Glutamatergic neuron (in vitro differentiated cells): ENCODE results near the gene RIC8B. TPM values are rescaled to one million over a fixed set of nuclear protein-coding genes. Genes with fewer than 3 reads are reported as not detected.
"Not testable (repeated sequence)": the region's sequence is repeated elsewhere in the genome, so short reads cannot be mapped to it uniquely, and the experiment has no call there.

Experiments
- DNase-seq: peaks from one replicate; pipeline ENCODE4 v3.0.0; 2022
- H3K27ac Mint-ChIP-seq: one replicate; pipeline ENCODE4 v1.8.0; 2020; ENCODE audit warnings: mild to moderate bottlenecking, mixed read lengths, inconsistent platforms; ENCODE audit not compliant: unreplicated experiment
- H3K27me3 Mint-ChIP-seq: one replicate; pipeline ENCODE4 v1.8.0; 2020; ENCODE audit warnings: mild to moderate bottlenecking, moderate library complexity, mixed read lengths, inconsistent platforms; ENCODE audit not compliant: unreplicated experiment
- H3K36me3 Mint-ChIP-seq: one replicate; pipeline ENCODE4 v1.8.0; 2020; ENCODE audit warnings: mild to moderate bottlenecking, mixed read lengths, inconsistent platforms; ENCODE audit not compliant: unreplicated experiment
- H3K4me1 Mint-ChIP-seq: one replicate; pipeline ENCODE4 v1.8.0; 2020; ENCODE audit warnings: mild to moderate bottlenecking, low read depth, mixed read lengths, inconsistent platforms; ENCODE audit not compliant: unreplicated experiment
- H3K4me3 Mint-ChIP-seq: one replicate; pipeline ENCODE4 v1.8.0; 2020; ENCODE audit warnings: mild to moderate bottlenecking, mixed read lengths, inconsistent platforms; ENCODE audit not compliant: unreplicated experiment
- H3K9me3 Mint-ChIP-seq: one replicate; pipeline ENCODE4 v1.8.0; 2020; ENCODE audit warnings: mild to moderate bottlenecking, moderate library complexity, mixed read lengths, inconsistent platforms; ENCODE audit not compliant: unreplicated experiment
- CTCF ChIP-seq: fragments of 200-600 bp; sonication (generic); IDR thresholded peaks from one replicate; pipeline ENCODE4 v1.5.0; 2021; ENCODE audit not compliant: partially characterized antibody, unreplicated experiment
- long read RNA-seq: library from polyadenylated mRNA; unstranded; transcript quantifications from one replicate; pipeline ENCODE4 v2.0.0, GENCODE V29; 2020; ENCODE audit not compliant: unreplicated experiment
- total RNA-seq: library from RNA; stranded (reverse); fragmentation: NEBNext Ultra II Directional; extraction: Animal tissue kit (Norgen Biotek cat#: 25700); gene quantifications from one replicate; pipeline ENCODE4 v1.2.1, GENCODE V29; 2021; ENCODE audit not compliant: unreplicated experiment

RIC8B gene
- 21.3 TPM for total RNA-seq
- long read RNA-seq, partial matches to known transcripts, result 1 of 5 reads
- long read RNA-seq, other reads (novel, unspliced or antisense), result 1 of 5 reads

GRCh38 chr12:106774005-106774807, at the start of gene RIC8B:
RIC8B (plus strand) TSS chr12:106774682; CDS start chr12:106774746, 64 bp downstream.
- peaks cover 14% of the 10 kb centered on the region for H3K4me1 Mint-ChIP-seq
- peak within 1 kb of the TSS; percentile 99 for H3K4me3 Mint-ChIP-seq
- no peak for TF ChIP-seq CTCF
- H3K9me3 Mint-ChIP-seq, result peaks cover 5% of the 10 kb centered on the region
- DNase-seq, result peak; percentile 96
- H3K36me3 Mint-ChIP-seq, result no peaks in the 10 kb centered on the region
- peak within 1 kb of the TSS; percentile 98 for H3K27ac Mint-ChIP-seq
- H3K27me3 Mint-ChIP-seq, result peaks cover 7% of the 10 kb centered on the region

GRCh38 chr12:106724934-106725333, 49.5 kb upstream of the RIC8B start:
- no peak for DNase-seq
- Mint-ChIP-seq H3K9me3 (peaks cover 1% of the 10 kb centered on the region), H3K27me3 (peaks cover 2% of the 10 kb centered on the region), H3K27ac (no peak overlapping the region), H3K36me3 (no peaks in the 10 kb centered on the region), H3K4me3 (no peak overlapping the region), H3K4me1 (no peaks in the 10 kb centered on the region)
- no peak for TF ChIP-seq CTCF

GRCh38 chr12:106726603-106727202, 47.8 kb upstream of the RIC8B start:
- H3K4me3 Mint-ChIP-seq, result not testable (repeated sequence)

GRCh38 chr12:106729611-106730010, 44.9 kb upstream of the RIC8B start:
- Mint-ChIP-seq H3K27me3 (peaks cover 3% of the 10 kb centered on the region), H3K4me3 (no peak overlapping the region), H3K9me3 (no peaks in the 10 kb centered on the region), H3K4me1 (no peaks in the 10 kb centered on the region), H3K36me3 (no peaks in the 10 kb centered on the region), H3K27ac (no peak overlapping the region)
- no peak for TF ChIP-seq CTCF
- no peak for DNase-seq

More at GRCh38 chr12:106726603-106727202, 47.8 kb upstream of the RIC8B start:
- not testable (repeated sequence) for H3K4me1 Mint-ChIP-seq, H3K9me3 Mint-ChIP-seq, H3K27me3 Mint-ChIP-seq, H3K36me3 Mint-ChIP-seq, DNase-seq, H3K27ac Mint-ChIP-seq

- no peak overlapping the region for H3K4me3 Mint-ChIP-seq
- no peaks in the 10 kb centered on the region for H3K36me3 Mint-ChIP-seq
- no peaks in the 10 kb centered on the region for H3K4me1 Mint-ChIP-seq
- no peaks in the 10 kb centered on the region for H3K9me3 Mint-ChIP-seq
- no peak for TF ChIP-seq CTCF
- DNase-seq, result no peak
- no peak overlapping the region for H3K27ac Mint-ChIP-seq
- peaks cover 3% of the 10 kb centered on the region for H3K27me3 Mint-ChIP-seq
Measured at GRCh38 chr12:106732890-106733289, 41.6 kb upstream of the RIC8B start.
